H1 (cell line): ENCODE results near the gene RPS6KC1. TPM values are rescaled to one million over a fixed set of nuclear protein-coding genes. Genes with fewer than 3 reads are reported as not detected.

ENCODE experiments used
- CTCF ChIA-PET: fragments of 300-600 bp; sonication (Branson Sonifier 250); formaldehyde crosslinking; loops from one replicate; lab custom pipeline; 2021; ENCODE audit not compliant: partially characterized antibody; lab: Charles Lee
- POLR2A ChIA-PET: fragments of 300-600 bp; sonication (Branson Sonifier 250); formaldehyde crosslinking; loops from one replicate; lab custom pipeline; 2021; ENCODE audit warnings: inconsistent platforms; ENCODE audit not compliant: partially characterized antibody; lab: Charles Lee
- DNase-seq, 2 experiments: peaks; one replicate each; pipeline versions ENCODE4 v3.0.0 to v3.0.0-alpha.2; 2010 to 2022; ENCODE audit warnings: low spot score in 2 of 2, low read depth in 1 of 2, mixed read lengths in 1 of 2
- FAIRE-seq: peaks from 2 replicates; lab custom pipeline; 2011; peaks lifted over from hg19 to GRCh38; lab: Jason Lieb, UNC
- H2AFZ ChIP-seq: 2 replicates; pipeline ENCODE4 v1.8.1; 2012; ENCODE audit warnings: low read length, inconsistent platforms
- H2AK5ac ChIP-seq: 2 replicates; pipeline ENCODE4 v1.6.1; 2013; ENCODE audit warnings: low read depth, low read length
- H2BK120ac ChIP-seq: replicated peaks from 2 replicates; pipeline ENCODE3; 2013; ENCODE audit warnings: low read depth, low read length, inconsistent platforms
- H2BK12ac ChIP-seq: 2 replicates; pipeline ENCODE4 v1.6.1; 2013; ENCODE audit warnings: low read depth, low read length
- H2BK15ac ChIP-seq: 2 replicates; pipeline ENCODE4 v1.6.1; 2013; ENCODE audit warnings: low read length
- H2BK20ac ChIP-seq: 2 replicates; pipeline ENCODE4 v1.6.1; 2013; ENCODE audit warnings: low read length
- H2BK5ac ChIP-seq: 2 replicates; pipeline ENCODE4 v1.6.1; 2013; ENCODE audit warnings: low read depth, low read length
- H3K14ac ChIP-seq: 2 replicates; pipeline ENCODE4 v1.6.1; 2013; ENCODE audit warnings: inconsistent platforms; ENCODE audit not compliant: insufficient read length
- H3K18ac ChIP-seq: 2 replicates; pipeline ENCODE4 v1.6.1; 2013; ENCODE audit warnings: low read length; ENCODE audit errors: extremely low read depth
- H3K23ac ChIP-seq: 2 replicates; pipeline ENCODE4 v1.6.1; 2013; ENCODE audit warnings: inconsistent platforms; ENCODE audit not compliant: insufficient read length
- H3K23me2 ChIP-seq: 2 replicates; pipeline ENCODE4 v1.6.1; 2013; ENCODE audit warnings: low read depth, low read length
- H3K27ac ChIP-seq: 2 replicates; pipeline ENCODE4 v1.6.1; 2011; ENCODE audit warnings: low read depth, low read length, inconsistent platforms
- H3K27me3 ChIP-seq, 4 experiments: replicated peaks in 1 of 4; 1 replicate in 1 of 4; 2 replicates in 3 of 4; pipeline versions ENCODE4 v1.6.1 to v1.8.1; 2011 to 2013; ENCODE audit warnings: low read length in 3 of 4, mild to moderate bottlenecking in 3 of 4, inconsistent platforms in 2 of 4, mixed read lengths in 2 of 4, moderate library complexity in 1 of 4; ENCODE audit not compliant: control insufficient read depth in 3 of 4, insufficient read depth in 3 of 4; ENCODE audit errors: extremely low read depth in 1 of 4
- H3K36me3 ChIP-seq, 4 experiments: 2 replicates each; pipeline versions ENCODE4 v1.6.1 to v1.8.1; 2011 to 2013; ENCODE audit warnings: mild to moderate bottlenecking in 4 of 4, low read length in 3 of 4, moderate library complexity in 2 of 4, control low read depth in 1 of 4, inconsistent platforms in 1 of 4; ENCODE audit not compliant: insufficient read depth in 4 of 4, control insufficient read depth in 2 of 4
- H3K4ac ChIP-seq: replicated peaks from 2 replicates; pipeline ENCODE3; 2013; ENCODE audit warnings: low read length, low read depth, mixed read lengths, inconsistent platforms; ENCODE audit not compliant: insufficient read length
- H3K4me1 ChIP-seq, 4 experiments: replicated peaks in 1 of 4; 1 replicate in 1 of 4; 2 replicates in 3 of 4; pipeline versions ENCODE4 v1.6.1 to v1.8.1; 2011 to 2013; ENCODE audit warnings: low read length in 3 of 4, inconsistent platforms in 2 of 4, mixed read lengths in 1 of 4; ENCODE audit not compliant: insufficient read depth in 4 of 4, control insufficient read depth in 3 of 4
- H3K4me2 ChIP-seq, 2 experiments: 2 replicates each; pipeline versions ENCODE4 v1.6.1 to v1.8.1; 2011 to 2013; ENCODE audit warnings: low read depth in 2 of 2, low read length in 2 of 2, control low read depth in 1 of 2, inconsistent platforms in 1 of 2, mild to moderate bottlenecking in 1 of 2; ENCODE audit not compliant: insufficient read depth in 1 of 2
- H3K4me3 ChIP-seq, 4 experiments: fragments of 200-600, 300-600 bp in 1 of 4; sonication (generic), shearing (Covaris generic), sonication (Bioruptor Twin) in 1 of 4; 2 replicates each; pipeline versions ENCODE4 v1.5.1 to v1.8.1; 2011 to 2016; ENCODE audit warnings: low read length in 4 of 4, low read depth in 3 of 4, control low read depth in 2 of 4, inconsistent platforms in 2 of 4, mild to moderate bottlenecking in 2 of 4, mixed read lengths in 1 of 4, moderate library complexity in 1 of 4; ENCODE audit not compliant: insufficient read depth in 2 of 4; ENCODE audit errors: extremely low read depth in 1 of 4
- H3K56ac ChIP-seq: replicated peaks from 2 replicates; pipeline ENCODE3; 2013; ENCODE audit warnings: low read depth, mild to moderate bottlenecking, mixed read lengths, low read length, inconsistent platforms; ENCODE audit not compliant: insufficient read length
- H3K79me1 ChIP-seq: 2 replicates; pipeline ENCODE4 v1.6.1; 2013; ENCODE audit warnings: low read depth, low read length, control low read depth
- H3K79me2 ChIP-seq, 2 experiments: 2 replicates each; pipeline versions ENCODE4 v1.6.1 to v1.8.1; 2012 to 2013; ENCODE audit warnings: low read length in 2 of 2, mild to moderate bottlenecking in 2 of 2, inconsistent platforms in 1 of 2; ENCODE audit not compliant: insufficient read depth in 2 of 2, control insufficient read depth in 1 of 2
- H3K9ac ChIP-seq, 4 experiments: replicated peaks in 1 of 4; 1 replicate in 1 of 4; 2 replicates in 3 of 4; pipeline versions ENCODE4 v1.6.1 to v1.8.1; 2011 to 2013; ENCODE audit warnings: low read depth in 3 of 4, low read length in 3 of 4, control low read depth in 2 of 4, mild to moderate bottlenecking in 2 of 4, moderate library complexity in 2 of 4, inconsistent platforms in 1 of 4; ENCODE audit errors: extremely low read depth in 1 of 4
- H3K9me3 ChIP-seq, 2 experiments: 2 replicates each; pipeline versions ENCODE4 v1.6.1 to v1.8.1; 2012 to 2013; ENCODE audit warnings: mild to moderate bottlenecking in 2 of 2, moderate library complexity in 2 of 2, control low read depth in 1 of 2, inconsistent platforms in 1 of 2, low read depth in 1 of 2, low read length in 1 of 2, mixed read lengths in 1 of 2; ENCODE audit not compliant: insufficient read depth in 2 of 2
- H4K20me1 ChIP-seq, 2 experiments: replicated peaks in 1 of 2; 2 replicates each; pipeline versions ENCODE3 to v1.8.1; 2011 to 2013; ENCODE audit warnings: inconsistent platforms in 2 of 2, low read length in 2 of 2, mild to moderate bottlenecking in 1 of 2; ENCODE audit not compliant: insufficient read depth in 2 of 2, control insufficient read depth in 1 of 2
- H4K5ac ChIP-seq: 2 replicates; pipeline ENCODE4 v1.6.1; 2013; ENCODE audit warnings: low read length, low read depth, mixed read lengths, inconsistent platforms; ENCODE audit not compliant: insufficient read length
- H4K8ac ChIP-seq: 2 replicates; pipeline ENCODE4 v1.8.0; 2013; ENCODE audit warnings: mild to moderate bottlenecking, moderate library complexity, low read length, inconsistent platforms; ENCODE audit not compliant: insufficient read depth; ENCODE audit errors: extremely low read depth
- H4K91ac ChIP-seq: replicated peaks from 2 replicates; pipeline ENCODE3; 2013; ENCODE audit warnings: low read length, mixed read lengths, inconsistent platforms; ENCODE audit not compliant: insufficient read length
- CTCF ChIP-seq, 3 experiments: IDR thresholded peaks; 1 replicate in 2 of 3; 2 replicates in 1 of 3; pipeline versions ENCODE4 v1.5.1 to v1.6.1; 2011; ENCODE audit warnings: low read length in 3 of 3, mild to moderate bottlenecking in 3 of 3, inconsistent platforms in 2 of 3, low read depth in 1 of 3, moderate library complexity in 1 of 3; ENCODE audit not compliant: insufficient read depth in 1 of 3; ENCODE audit errors: control extremely low read depth in 1 of 3
- RAD21 ChIP-seq, 2 experiments: IDR thresholded peaks in 1 of 2; conservative IDR thresholded peaks in 1 of 2; 2 replicates each; pipeline ENCODE4 v1.6.1; 2011; ENCODE audit warnings: low read depth in 2 of 2, low read length in 2 of 2, improper control_type of control experiment in 1 of 2, inconsistent platforms in 1 of 2, mild to moderate bottlenecking in 1 of 2, moderate library complexity in 1 of 2
- RFX5 ChIP-seq: IDR thresholded peaks from 2 replicates; pipeline ENCODE4 v1.6.1; 2011; ENCODE audit warnings: low read depth, low read length, improper control_type of control experiment, borderline replicate concordance
- WGBS, 2 experiments: shearing (Covaris generic) in 1 of 2; methylation state at CpG; one replicate each; pipeline versions ENCODE4 v1.1.6 to v1.1.7; 2013 to 2015; ENCODE audit warnings: low lambda C conversion rate in 2 of 2, mixed read lengths in 2 of 2, inconsistent platforms in 1 of 2, low coverage in 1 of 2, missing lambda C conversion rate in 1 of 2; ENCODE audit not compliant: insufficient replicate concordance in 2 of 2, insufficient coverage in 1 of 2, insufficient read length in 1 of 2; ENCODE audit errors: extremely low coverage in 1 of 2, missing lambda C conversion rate in 1 of 2; 5-methylcytosine and 5-hydroxymethylcytosine counted together
- polyA plus RNA-seq, 7 experiments: library from polyadenylated mRNA; depleted of rRNA in 3 of 7; stranded (reverse) in 5 of 7; unstranded in 2 of 7; fragments of >200 nt in 5 of 7; fragments of 200-250 nt in 2 of 7; gene quantifications; 1 replicate in 5 of 7; 2 replicates in 1 of 7; 4 replicates in 1 of 7; pipeline versions ENCODE4 v1.2.1 to v1.2.3, GENCODE V29; 2011 to 2013; ENCODE audit warnings: missing spikeins in 2 of 7, mixed read lengths in 2 of 7
- total RNA-seq: library from RNA; stranded (reverse); fragmentation: NEBNext Ultra II Directional; extraction: Animal tissue kit (Norgen Biotek cat#: 25700); gene quantifications from 2 replicates; pipeline ENCODE4 v1.2.1, GENCODE V29; 2021

RPS6KC1 gene
- total and polyA plus RNA-seq, 2 of the 8 experiments (the other 6 are each of a cell fraction or from before 2014, with no cell fraction given): 4.9 to 17.6 TPM

- ChIA-PET POLR2A (no interaction called here), CTCF (interaction anchor here (0.5 to 1.2 kb wide), 6 partner anchors 14 to 1886 kb away, joined by 3 to 5 read pairs (median 3); no protein-coding TSS in a partner anchor)
- Histone ChIP-seq H3K4me3 (no peak overlapping the region), H3K23me2 (no peaks in the 10 kb centered on the region), H2BK12ac (no peak overlapping the region), H2BK120ac (no peak overlapping the region), H3K9me3 (no peaks in the 10 kb centered on the region), H3K18ac (no peak overlapping the region), H3K79me2 (peaks cover 0 to 34% of the 10 kb centered on the region in 2 experiments; a peak in 2 of 4 replicates), H3K14ac (no peak overlapping the region), H3K36me3 (no peaks in the 10 kb centered on the region), H2BK5ac (no peak overlapping the region), H2BK15ac (no peak overlapping the region), H3K4me1 (peaks cover 0 to 2% (median 0%) of the 10 kb centered on the region in 4 experiments; a peak in 1 of 7 replicates), H4K20me1 (peaks cover 0 to 3% of the 10 kb centered on the region in 2 experiments), H3K27me3 (no peaks in the 10 kb centered on the region), H4K5ac (no peak overlapping the region), H3K9ac (no peak overlapping the region), H3K56ac (peak overlapping the region; percentile 16), H4K91ac (no peak overlapping the region), H3K27ac (no peak overlapping the region), H3K4ac (no peak overlapping the region), H2AK5ac (no peak overlapping the region), H3K79me1 (no peaks in the 10 kb centered on the region; the same call in 1 of the 2 replicates), H2BK20ac (no peak overlapping the region), H2AFZ (no peak overlapping the region), H4K8ac (no peak overlapping the region), H3K23ac (no peak overlapping the region), H3K4me2 (no peak overlapping the region)
- 55% methylated on average over 1 of the region's 1 CpG; no CpG with 5 or more reads in 1 of the 2 experiments for WGBS, 2 experiments
- TF ChIP-seq RFX5 (no peak), CTCF (IDR thresholded peaks at IDR 0.05; ENCODE audit: control extremely low read depth in 1 of 3, insufficient read depth in 1 of 3, low read depth in 1 of 3, low read length in 3 of 3) (peak; percentile 41 to 51 (median 43)), RAD21 (IDR thresholded peaks at IDR 0.05 in 1 of 2, conservative IDR thresholded peaks at IDR 0.05 in 1 of 2; ENCODE audit: low read depth in 2 of 2, low read length in 2 of 2) (peak in 1 of 2 experiments; percentile 42; a peak in 2 of 4 replicates)
- DNase-seq: no peak
- peak; percentile 82 for FAIRE-seq
Observed at GRCh38 chr1:213061263-213061662, 10.2 kb downstream of the RPS6KC1 start.
